HEK293 (cell line): Measurements from ENCODE around the gene LHFPL6.

ENCODE experiments used
- CTCF ChIA-PET: fragments of 350-600 bp; formaldehyde crosslinking; extraction: SDS; loops from one replicate; lab custom pipeline; 2021; ENCODE audit warnings: antibody characterized with exemption; lab: Yijun Ruan, JAX
- POLR2A ChIA-PET: fragments of 300-600 bp; formaldehyde crosslinking; extraction: SDS; loops from one replicate; lab custom pipeline; 2020; ENCODE audit warnings: antibody characterized with exemption, inconsistent platforms; lab: Yijun Ruan, JAX
- H3K27ac ChIP-seq: fragments of 200-500 bp; sonication (Bioruptor generic); 2 replicates; pipeline ENCODE4 v1.5.1; 2014; ENCODE audit warnings: low read depth, low read length, control low read depth, inconsistent platforms; ENCODE audit errors: extremely low read depth
- H3K36me3 ChIP-seq, 2 experiments: fragments of 200-500 bp in 1 of 2; sonication (Bioruptor generic) in 1 of 2; 1 replicate in 1 of 2; 2 replicates in 1 of 2; pipeline ENCODE4 v1.5.1; 2014 to 2017; ENCODE audit warnings: inconsistent platforms in 2 of 2, low read length in 2 of 2; ENCODE audit not compliant: control insufficient read depth in 2 of 2, insufficient read depth in 1 of 2
- H3K4me1 ChIP-seq: fragments of 200-500 bp; sonication (Bioruptor generic); 2 replicates; pipeline ENCODE4 v1.5.1; 2014; ENCODE audit warnings: mild to moderate bottlenecking, low read length, inconsistent platforms; ENCODE audit not compliant: control insufficient read depth, insufficient read depth
- H3K4me3 ChIP-seq: 2 replicates; pipeline ENCODE4 v1.5.1; 2011; ENCODE audit warnings: low read depth, mild to moderate bottlenecking, control low read depth, low read length, moderate library complexity
- H3K9me3 ChIP-seq: fragments of 200-500 bp; sonication (Bioruptor generic); 2 replicates; pipeline ENCODE4 v1.5.1; 2014; ENCODE audit warnings: low read depth, low read length, inconsistent platforms; ENCODE audit not compliant: control insufficient read depth, insufficient read depth
- GLI2 ChIP-seq: fragments of 450-650 bp; formaldehyde crosslinking; IDR thresholded peaks from 2 replicates; pipeline ENCODE4; 2017; ENCODE audit warnings: missing biosample characterization, missing genetic modification characterization, low read depth, borderline replicate concordance
- GLI4 ChIP-seq: fragments of 450-650 bp; formaldehyde crosslinking; IDR thresholded peaks from 2 replicates; pipeline ENCODE4 v1.5.1; 2016; ENCODE audit warnings: missing biosample characterization, missing genetic modification characterization
- INSM2 ChIP-seq: fragments of 450-650 bp; formaldehyde crosslinking; IDR thresholded peaks from 2 replicates; pipeline ENCODE4 v1.5.1; 2016; ENCODE audit warnings: missing biosample characterization, missing genetic modification characterization
- KLF1 ChIP-seq: fragments of 450-650 bp; formaldehyde crosslinking; IDR thresholded peaks from 2 replicates; pipeline ENCODE4 v1.5.1; 2016; ENCODE audit warnings: missing biosample characterization, missing genetic modification characterization
- MYNN ChIP-seq: fragments of 450-650 bp; formaldehyde crosslinking; IDR thresholded peaks from 2 replicates; pipeline ENCODE4 v1.5.1; 2016; ENCODE audit warnings: missing biosample characterization, missing genetic modification characterization, borderline replicate concordance
- OVOL3 ChIP-seq: fragments of 450-650 bp; formaldehyde crosslinking; IDR thresholded peaks from 2 replicates; pipeline ENCODE4 v1.5.1; 2016; ENCODE audit warnings: missing biosample characterization, missing genetic modification characterization
- WT1 ChIP-seq: fragments of 450-650 bp; formaldehyde crosslinking; IDR thresholded peaks from 2 replicates; pipeline ENCODE4 v1.5.1; 2016; ENCODE audit warnings: missing biosample characterization, missing genetic modification characterization
- ZFP69B ChIP-seq: fragments of 450-650 bp; formaldehyde crosslinking; IDR thresholded peaks from 2 replicates; pipeline ENCODE4 v1.5.1; 2016; ENCODE audit warnings: missing biosample characterization, missing genetic modification characterization
- ZNF140 ChIP-seq: fragments of 450-650 bp; formaldehyde crosslinking; IDR thresholded peaks from 2 replicates; pipeline ENCODE4 v1.5.1; 2016; ENCODE audit warnings: missing biosample characterization, missing genetic modification characterization
- ZNF24 ChIP-seq: fragments of 450-650 bp; formaldehyde crosslinking; IDR thresholded peaks from 2 replicates; pipeline ENCODE4 v1.5.1; 2016; ENCODE audit warnings: missing biosample characterization, missing genetic modification characterization
- ZNF280D ChIP-seq: fragments of 450-650 bp; formaldehyde crosslinking; IDR thresholded peaks from 2 replicates; pipeline ENCODE4 v1.5.1; 2016; ENCODE audit warnings: missing biosample characterization, missing genetic modification characterization
- ZNF335 ChIP-seq: fragments of 450-650 bp; formaldehyde crosslinking; conservative IDR thresholded peaks from 2 replicates; pipeline ENCODE4 v1.5.1; 2016; ENCODE audit warnings: missing biosample characterization, missing genetic modification characterization
- ZNF366 ChIP-seq: fragments of 450-650 bp; formaldehyde crosslinking; conservative IDR thresholded peaks from 2 replicates; pipeline ENCODE4 v1.5.1; 2016; ENCODE audit warnings: missing biosample characterization, missing genetic modification characterization
- ZNF416 ChIP-seq: fragments of 450-650 bp; formaldehyde crosslinking; IDR thresholded peaks from 2 replicates; pipeline ENCODE4 v1.5.1; 2016; ENCODE audit warnings: missing biosample characterization, missing genetic modification characterization
- ZNF449 ChIP-seq: fragments of 450-650 bp; formaldehyde crosslinking; IDR thresholded peaks from 2 replicates; pipeline ENCODE4 v1.5.1; 2017; ENCODE audit warnings: missing biosample characterization, mild to moderate bottlenecking, missing genetic modification characterization, moderate library complexity
- ZNF48 ChIP-seq: fragments of 450-650 bp; formaldehyde crosslinking; IDR thresholded peaks from 2 replicates; pipeline ENCODE4 v1.5.1; 2016; ENCODE audit warnings: missing biosample characterization, missing genetic modification characterization
- ZNF501 ChIP-seq: fragments of 450-650 bp; formaldehyde crosslinking; IDR thresholded peaks from 2 replicates; pipeline ENCODE4 v1.5.1; 2016; ENCODE audit warnings: missing biosample characterization, missing genetic modification characterization
- ZNF548 ChIP-seq: fragments of 450-650 bp; formaldehyde crosslinking; IDR thresholded peaks from 2 replicates; pipeline ENCODE4 v1.5.1; 2016; ENCODE audit warnings: missing biosample characterization, missing genetic modification characterization
- ZNF571 ChIP-seq: fragments of 450-650 bp; formaldehyde crosslinking; IDR thresholded peaks from 2 replicates; pipeline ENCODE4 v1.5.0; 2017; ENCODE audit warnings: missing biosample characterization, missing genetic modification characterization
- ZNF664 ChIP-seq: fragments of 450-650 bp; formaldehyde crosslinking; IDR thresholded peaks from 2 replicates; pipeline ENCODE4 v1.5.1; 2016; ENCODE audit warnings: missing biosample characterization, missing genetic modification characterization
- ZNF704 ChIP-seq: fragments of 450-650 bp; formaldehyde crosslinking; IDR thresholded peaks from 2 replicates; pipeline ENCODE4 v1.5.1; 2016; ENCODE audit warnings: missing biosample characterization, missing genetic modification characterization
- ZNF768 ChIP-seq: fragments of 450-650 bp; formaldehyde crosslinking; IDR thresholded peaks from 2 replicates; pipeline ENCODE4 v1.5.1; 2018; ENCODE audit warnings: missing biosample characterization, mild to moderate bottlenecking, missing genetic modification characterization
- ZNF843 ChIP-seq: fragments of 450-650 bp; formaldehyde crosslinking; IDR thresholded peaks from 2 replicates; pipeline ENCODE4 v1.5.1; 2016; ENCODE audit warnings: missing biosample characterization, missing genetic modification characterization
- ZSCAN16 ChIP-seq: fragments of 450-650 bp; formaldehyde crosslinking; IDR thresholded peaks from 2 replicates; pipeline ENCODE4 v1.5.1; 2016; ENCODE audit warnings: missing biosample characterization, missing genetic modification characterization

Gene LHFPL6

GRCh38 chr13:39373145-39373544, 229.8 kb downstream of the LHFPL6 start:
- CTCF ChIA-PET = no interaction called here

GRCh38 chr13:39371706-39372105, 231.3 kb downstream of the LHFPL6 start:
- Histone ChIP-seq H3K4me3 (no peak overlapping the region), H3K36me3 (no peaks in the 10 kb centered on the region), H3K27ac (no peak overlapping the region), H3K4me1 (no peaks in the 10 kb centered on the region), H3K9me3 (no peaks in the 10 kb centered on the region)
- ChIA-PET CTCF (interaction anchor here (0.7 kb wide), 1 partner anchor 171 kb away, joined by 3 read pairs; no protein-coding TSS in a partner anchor), POLR2A (no interaction called here)
- TF ChIP-seq ZNF366 (tag by site-specific recombination) (no peak), KLF1 (no peak), INSM2 (tag by site-specific recombination) (no peak), ZNF280D (tag by site-specific recombination) (no peak), ZNF416 (no peak), GLI2 (tag by site-specific recombination) (no peak), ZNF843 (tag by site-specific recombination) (no peak), ZNF664 (no peak), ZNF24 (tag by site-specific recombination) (no peak), ZNF335 (tag by site-specific recombination) (no peak), WT1 (tag by site-specific recombination) (no peak)

More at GRCh38 chr13:39373145-39373544, 229.8 kb downstream of the LHFPL6 start:
- H3K4me1 ChIP-seq = no peaks in the 10 kb centered on the region
- TF ChIP-seq GLI4 (no peak), ZNF48 (tag by site-specific recombination) (no peak), ZFP69B (tag by site-specific recombination) (no peak), ZNF449 (no peak), ZNF571 (tag by site-specific recombination) (no peak), ZNF140 (tag by site-specific recombination) (no peak), ZNF768 (tag by site-specific recombination) (no peak), ZNF704 (tag by site-specific recombination) (no peak), MYNN (no peak), ZNF501 (tag by site-specific recombination) (no peak), ZNF548 (tag by site-specific recombination) (no peak), ZSCAN16 (no peak), OVOL3 (no peak)
- TF ChIP-seq, all 188 proteins: peak for 0
- H3K9me3 ChIP-seq = no peaks in the 10 kb centered on the region
- H3K4me3 ChIP-seq = no peak overlapping the region
- H3K27ac ChIP-seq = no peak overlapping the region
- POLR2A ChIA-PET = no interaction called here
- H3K36me3 ChIP-seq = no peaks in the 10 kb centered on the region
